Spinal cord (tissue), 10 donors: ENCODE results near the gene BTBD1. TPM values are rescaled to one million over a fixed set of nuclear protein-coding genes. Genes with fewer than 3 reads are reported as not detected.
"Not testable (repeated sequence)": the region's sequence is repeated elsewhere in the genome, so short reads cannot be mapped to it uniquely, and the experiment has no call there.

ENCODE experiments used
- DNase-seq, 6 donors: peaks; one replicate each; pipeline versions ENCODE4 v3.0.0 to v3.0.0-alpha.2; 2013 to 2015; ENCODE audit warnings: low spot score in 6 of 6, low read depth in 4 of 6
- H3K27ac ChIP-seq: one replicate; pipeline ENCODE4 v1.5.1; 2013; ENCODE audit warnings: low read depth, low read length, control low read depth
- H3K27me3 ChIP-seq: one replicate; pipeline ENCODE4 v1.6.1; 2013; ENCODE audit warnings: low read length; ENCODE audit not compliant: control insufficient read depth, insufficient read depth
- H3K36me3 ChIP-seq: one replicate; pipeline ENCODE4 v1.6.1; 2013; ENCODE audit warnings: low read length; ENCODE audit not compliant: control insufficient read depth, insufficient read depth
- H3K4me1 ChIP-seq: one replicate; pipeline ENCODE4 v1.6.1; 2013; ENCODE audit warnings: low read length; ENCODE audit not compliant: control insufficient read depth, insufficient read depth
- H3K4me3 ChIP-seq: one replicate; pipeline ENCODE4 v1.5.1; 2013; ENCODE audit warnings: low read depth, low read length, control low read depth
- H3K9me3 ChIP-seq: one replicate; pipeline ENCODE4 v1.6.1; 2013; ENCODE audit warnings: low read length; ENCODE audit not compliant: control insufficient read depth, insufficient read depth
- WGBS: methylation state at CpG from one replicate; pipeline ENCODE4 v1.1.5; 2013; ENCODE audit warnings: missing lambda C conversion rate; ENCODE audit not compliant: insufficient coverage; 5-methylcytosine and 5-hydroxymethylcytosine counted together
- polyA plus RNA-seq, 2 donors: library from polyadenylated mRNA; unstranded; fragments of 120-200 nt; gene quantifications; one replicate each; pipeline ENCODE4 v1.2.1, GENCODE V29; 2013; ENCODE audit not compliant: insufficient read length in 2 of 2
- total RNA-seq, 2 donors: library from RNA; depleted of rRNA in 1 of 2; stranded (reverse); fragments of 120-200 nt in 1 of 2; fragments of >200 nt in 1 of 2; gene quantifications; one replicate each; pipeline versions ENCODE4 v1.2.3 to v1.2.4, GENCODE V29; 2013 to 2014
- donor health status: healthy.

The BTBD1 gene
- total and polyA plus RNA-seq, 4 donors: 71.0 to 149 (median 80.4) TPM

- Histone ChIP-seq H3K4me3 (peak overlapping the region; percentile 87), H3K4me1 (peaks cover 15% of the 10 kb centered on the region), H3K9me3 (no peaks in the 10 kb centered on the region), H3K27me3 (no peaks in the 10 kb centered on the region), H3K27ac (peak overlapping the region; percentile 81), H3K36me3 (peaks cover 17% of the 10 kb centered on the region)
- 8% methylated on average over 11 of the region's 15 CpGs for WGBS
- DNase-seq: peak in 4 of 6 donors; percentile 28 to 91 (median 72)
Measured at GRCh38 chr15:83010709-83011270, 56.3 kb downstream of the BTBD1 start.

GRCh38 chr15:83000672-83001031 is 66.4 kb downstream of the BTBD1 start:
- WGBS: 90% methylated on average over 2 of the region's 3 CpGs
- H3K4me3 ChIP-seq: peak overlapping the region; percentile 28
- not testable (repeated sequence) for H3K9me3 ChIP-seq, H3K27ac ChIP-seq, DNase-seq, H3K4me1 ChIP-seq, H3K27me3 ChIP-seq, H3K36me3 ChIP-seq

- peaks cover under 1% of the 10 kb centered on the region for H3K36me3 ChIP-seq
- no peak overlapping the region for H3K27ac ChIP-seq
- H3K27me3 ChIP-seq: no peaks in the 10 kb centered on the region
- H3K4me3 ChIP-seq: peak overlapping the region; percentile 28
- 46% methylated on average over 4 of the region's 6 CpGs for WGBS
- H3K9me3 ChIP-seq: no peaks in the 10 kb centered on the region
- peak in 4 of 6 donors; percentile 44 to 90 (median 64) for DNase-seq
- peaks cover 3% of the 10 kb centered on the region for H3K4me1 ChIP-seq
Measured at GRCh38 chr15:82999905-83000671, 67.0 kb downstream of the BTBD1 start.

- H3K27ac ChIP-seq: no peak overlapping the region
- DNase-seq: no peak
- H3K4me3 ChIP-seq: no peak overlapping the region
- H3K27me3 ChIP-seq: no peaks in the 10 kb centered on the region
- H3K36me3 ChIP-seq: no peaks in the 10 kb centered on the region
- peaks cover 3% of the 10 kb centered on the region for H3K4me1 ChIP-seq
- no peaks in the 10 kb centered on the region for H3K9me3 ChIP-seq
- WGBS: 72% methylated on average over 3 of the region's 6 CpGs
Measured at GRCh38 chr15:82999426-82999825, 67.6 kb downstream of the BTBD1 start.

GRCh38 chr15:82995938-82996337 is 71.1 kb downstream of the BTBD1 start:
- peaks cover 3% of the 10 kb centered on the region for H3K4me1 ChIP-seq
- H3K36me3 ChIP-seq: peaks cover 12% of the 10 kb centered on the region
- H3K4me3 ChIP-seq: no peak overlapping the region
- no peaks in the 10 kb centered on the region for H3K9me3 ChIP-seq
- no CpG with 5 or more reads among the region's 3 CpGs for WGBS
- no peak overlapping the region for H3K27ac ChIP-seq
- no peak for DNase-seq
- H3K27me3 ChIP-seq: no peaks in the 10 kb centered on the region

- peaks cover under 1% of the 10 kb centered on the region for H3K4me1 ChIP-seq
- DNase-seq: no peak
- peaks cover 13% of the 10 kb centered on the region for H3K36me3 ChIP-seq
- no peak overlapping the region for H3K27ac ChIP-seq
- H3K9me3 ChIP-seq: no peaks in the 10 kb centered on the region
- WGBS: 83% methylated on average over 1 of the region's 2 CpGs
- H3K4me3 ChIP-seq: no peak overlapping the region
- no peaks in the 10 kb centered on the region for H3K27me3 ChIP-seq
Measured at GRCh38 chr15:82995076-82995475, 72.0 kb downstream of the BTBD1 start.

GRCh38 chr15:82993144-82993543 is 73.9 kb downstream of the BTBD1 start:
- H3K9me3 ChIP-seq: no peaks in the 10 kb centered on the region
- H3K27me3 ChIP-seq: no peaks in the 10 kb centered on the region
- WGBS: 82% methylated on average over 2 of the region's 4 CpGs
- H3K4me3 ChIP-seq: no peak overlapping the region
- no peaks in the 10 kb centered on the region for H3K4me1 ChIP-seq
- no peak overlapping the region for H3K27ac ChIP-seq
- H3K36me3 ChIP-seq: peaks cover 19% of the 10 kb centered on the region
- DNase-seq: no peak

- no peak overlapping the region for H3K4me3 ChIP-seq
- H3K36me3 ChIP-seq: peaks cover 22% of the 10 kb centered on the region
- no peaks in the 10 kb centered on the region for H3K4me1 ChIP-seq
- H3K27ac ChIP-seq: no peak overlapping the region
- H3K9me3 ChIP-seq: no peaks in the 10 kb centered on the region
- no CpG with 5 or more reads among the region's 3 CpGs for WGBS
- DNase-seq: no peak
- no peaks in the 10 kb centered on the region for H3K27me3 ChIP-seq
Measured at GRCh38 chr15:82992436-82992998, 74.5 kb downstream of the BTBD1 start.

- Histone ChIP-seq H3K27ac (peak overlapping the region; percentile 79), H3K36me3 (peaks cover 16% of the 10 kb centered on the region), H3K4me3 (peak overlapping the region; percentile 84), H3K4me1 (peaks cover 5% of the 10 kb centered on the region), H3K27me3 (no peaks in the 10 kb centered on the region), H3K9me3 (no peaks in the 10 kb centered on the region)
- DNase-seq: no peak
- WGBS: 0% methylated on average over 9 of the region's 12 CpGs
Measured at GRCh38 chr15:82986442-82986780, 80.6 kb downstream of the BTBD1 start.
